Measurements from ENCODE around the gene LGALS14. TPM values are rescaled to one million over a fixed set of nuclear protein-coding genes. Genes with fewer than 3 reads are reported as not detected.

LGALS14 gene
- total RNA-seq, 6 experiments from 2014 or later = not detected

DNA sequence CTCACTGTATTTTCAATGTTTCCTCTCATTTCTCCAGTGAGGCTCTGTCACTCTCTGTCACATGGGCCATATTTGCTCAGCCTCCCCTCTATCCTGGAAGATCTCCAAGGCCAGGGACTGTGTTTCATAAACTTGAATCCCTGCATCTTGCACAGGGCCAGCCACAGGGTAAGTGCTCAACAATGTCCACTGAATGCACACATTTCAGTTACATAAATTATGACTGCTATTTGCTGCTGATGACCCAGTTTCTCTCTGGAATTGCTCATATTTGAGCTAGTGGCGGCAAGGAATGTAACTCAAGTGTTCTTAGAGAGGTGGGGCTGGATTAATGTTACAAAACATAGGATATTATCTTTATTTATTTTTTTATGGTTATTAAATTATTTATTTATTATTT is 27.4 kb downstream of the LGALS14 start:
- no peak overlapping the region for H3K27ac Mint-ChIP-seq
- no peak overlapping the region for H3K4me3 Mint-ChIP-seq
- no peaks in the 10 kb centered on the region for H3K36me3 Mint-ChIP-seq (ENCODE audit: low read depth)
- TF ChIP-seq, protein P1, sequence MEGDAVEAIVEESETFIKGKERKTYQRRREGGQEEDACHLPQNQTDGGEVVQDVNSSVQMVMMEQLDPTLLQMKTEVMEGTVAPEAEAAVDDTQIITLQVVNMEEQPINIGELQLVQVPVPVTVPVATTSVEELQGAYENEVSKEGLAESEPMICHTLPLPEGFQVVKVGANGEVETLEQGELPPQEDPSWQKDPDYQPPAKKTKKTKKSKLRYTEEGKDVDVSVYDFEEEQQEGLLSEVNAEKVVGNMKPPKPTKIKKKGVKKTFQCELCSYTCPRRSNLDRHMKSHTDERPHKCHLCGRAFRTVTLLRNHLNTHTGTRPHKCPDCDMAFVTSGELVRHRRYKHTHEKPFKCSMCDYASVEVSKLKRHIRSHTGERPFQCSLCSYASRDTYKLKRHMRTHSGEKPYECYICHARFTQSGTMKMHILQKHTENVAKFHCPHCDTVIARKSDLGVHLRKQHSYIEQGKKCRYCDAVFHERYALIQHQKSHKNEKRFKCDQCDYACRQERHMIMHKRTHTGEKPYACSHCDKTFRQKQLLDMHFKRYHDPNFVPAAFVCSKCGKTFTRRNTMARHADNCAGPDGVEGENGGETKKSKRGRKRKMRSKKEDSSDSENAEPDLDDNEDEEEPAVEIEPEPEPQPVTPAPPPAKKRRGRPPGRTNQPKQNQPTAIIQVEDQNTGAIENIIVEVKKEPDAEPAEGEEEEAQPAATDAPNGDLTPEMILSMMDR (IDR thresholded peaks at IDR 0.05) = no peak
- H3K9me3 Mint-ChIP-seq = no peaks in the 10 kb centered on the region
- DNase-seq = no peak
- peaks cover 8% of the 10 kb centered on the region for H3K27me3 Mint-ChIP-seq (ENCODE audit: insufficient read depth)
- H3K4me1 Mint-ChIP-seq (ENCODE audit: low read depth) = no peaks in the 10 kb centered on the region

DNA sequence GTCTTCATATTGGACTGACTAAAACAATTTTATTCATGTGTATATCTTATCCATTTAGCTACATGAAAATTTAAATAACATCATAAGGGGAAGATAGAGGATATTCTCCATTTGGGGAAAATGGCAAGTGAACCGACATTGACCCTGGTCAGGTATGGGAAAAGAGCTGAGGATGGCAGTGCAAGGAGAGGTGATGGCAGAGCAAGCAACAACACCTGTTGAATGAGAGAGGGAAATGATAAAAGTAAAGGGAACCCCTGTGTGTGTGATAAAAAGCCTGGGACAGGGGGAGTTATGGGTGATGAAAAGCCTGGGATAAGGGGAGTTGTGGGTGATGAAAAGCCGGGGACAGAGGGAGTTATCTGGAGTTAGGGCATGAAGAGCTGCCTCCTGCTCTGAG is 29.6 kb downstream of the LGALS14 start:
- TF ChIP-seq, protein P1 (IDR thresholded peaks at IDR 0.05) = no peak
- H3K27me3 Mint-ChIP-seq (ENCODE audit: insufficient read depth) = peaks cover 4% of the 10 kb centered on the region
- no peak overlapping the region for H3K27ac Mint-ChIP-seq
- no peak for DNase-seq
- no peaks in the 10 kb centered on the region for H3K4me1 Mint-ChIP-seq (ENCODE audit: low read depth)
- H3K9me3 Mint-ChIP-seq = no peaks in the 10 kb centered on the region
- no peaks in the 10 kb centered on the region for H3K36me3 Mint-ChIP-seq (ENCODE audit: low read depth)
- no peak overlapping the region for H3K4me3 Mint-ChIP-seq

DNA sequence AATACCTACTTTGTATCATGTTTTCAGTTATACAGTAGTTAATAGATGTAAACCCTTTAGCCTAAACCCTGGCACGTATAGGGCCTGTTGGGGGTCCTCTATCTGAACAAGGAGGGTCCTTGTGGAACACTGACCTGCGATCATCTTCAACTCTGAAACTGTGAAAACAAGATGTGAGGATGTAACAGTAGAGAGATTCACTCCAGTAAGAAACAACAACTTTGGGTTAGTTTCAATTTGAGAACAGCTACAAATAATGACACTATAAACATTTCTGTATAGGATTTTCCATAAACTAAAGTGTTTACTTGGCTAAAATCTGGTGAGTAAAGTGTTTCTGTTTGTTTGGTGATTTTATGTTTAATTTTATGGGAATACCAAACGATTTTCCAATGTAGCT is 31.4 kb downstream of the LGALS14 start:
- Mint-ChIP-seq H3K4me1 (ENCODE audit: low read depth) (no peaks in the 10 kb centered on the region), H3K4me3 (no peak overlapping the region), H3K27ac (no peak overlapping the region), H3K36me3 (ENCODE audit: low read depth) (no peaks in the 10 kb centered on the region), H3K9me3 (no peaks in the 10 kb centered on the region), H3K27me3 (ENCODE audit: insufficient read depth) (peaks cover 4% of the 10 kb centered on the region)
- TF ChIP-seq, protein P1 (IDR thresholded peaks at IDR 0.05) = no peak
- DNase-seq = no peak

DNA sequence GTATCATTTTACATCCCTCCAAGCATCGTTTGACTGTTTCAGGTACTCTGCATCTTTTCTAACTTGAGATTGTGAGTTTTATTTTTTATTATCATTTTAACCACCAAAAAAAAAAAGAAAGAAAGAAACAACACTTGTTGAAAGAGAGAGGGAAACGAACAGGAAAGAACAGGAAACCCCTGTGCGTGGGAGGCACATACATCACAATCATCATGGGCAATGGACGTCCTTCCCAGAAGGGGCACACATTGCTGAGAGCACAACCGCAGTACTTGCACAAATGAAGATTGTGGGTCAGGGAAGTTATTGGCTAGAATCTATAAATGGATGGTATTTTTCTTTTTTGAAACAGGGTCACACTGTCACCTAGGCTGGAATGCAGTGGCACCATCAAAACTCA is 31.8 kb downstream of the LGALS14 start:
- Mint-ChIP-seq H3K4me3 (no peak overlapping the region), H3K4me1 (ENCODE audit: low read depth) (no peaks in the 10 kb centered on the region), H3K27ac (no peak overlapping the region), H3K27me3 (ENCODE audit: insufficient read depth) (peaks cover 4% of the 10 kb centered on the region), H3K9me3 (no peaks in the 10 kb centered on the region), H3K36me3 (ENCODE audit: low read depth) (no peaks in the 10 kb centered on the region)
- DNase-seq = no peak
- TF ChIP-seq, protein P1 (IDR thresholded peaks at IDR 0.05) = no peak

DNA sequence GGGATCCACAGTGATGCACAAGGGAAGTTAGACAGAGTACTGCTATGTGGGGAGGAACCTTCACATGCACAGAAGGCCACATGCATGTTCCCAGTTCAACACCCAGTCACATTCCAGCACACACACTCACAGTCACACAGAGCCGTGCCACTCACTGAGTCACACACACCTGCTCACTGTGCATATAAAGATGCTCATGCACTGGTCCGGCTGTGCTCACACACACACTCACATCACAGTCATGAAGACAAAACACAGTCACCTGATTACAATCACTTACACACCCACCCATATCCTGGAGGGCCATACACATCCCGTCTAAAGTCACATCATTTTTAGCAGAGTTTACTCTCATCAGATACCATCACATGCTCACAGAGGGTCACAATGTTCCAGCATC is 33.1 kb downstream of the LGALS14 start:
- no peak overlapping the region for H3K4me3 Mint-ChIP-seq
- no peaks in the 10 kb centered on the region for H3K36me3 Mint-ChIP-seq (ENCODE audit: low read depth)
- TF ChIP-seq, protein P1 (IDR thresholded peaks at IDR 0.05) = no peak
- no peak overlapping the region for H3K27ac Mint-ChIP-seq
- H3K4me1 Mint-ChIP-seq (ENCODE audit: low read depth) = no peaks in the 10 kb centered on the region
- no peaks in the 10 kb centered on the region for H3K9me3 Mint-ChIP-seq
- DNase-seq = no peak
- peaks cover 2% of the 10 kb centered on the region for H3K27me3 Mint-ChIP-seq (ENCODE audit: insufficient read depth)

DNA sequence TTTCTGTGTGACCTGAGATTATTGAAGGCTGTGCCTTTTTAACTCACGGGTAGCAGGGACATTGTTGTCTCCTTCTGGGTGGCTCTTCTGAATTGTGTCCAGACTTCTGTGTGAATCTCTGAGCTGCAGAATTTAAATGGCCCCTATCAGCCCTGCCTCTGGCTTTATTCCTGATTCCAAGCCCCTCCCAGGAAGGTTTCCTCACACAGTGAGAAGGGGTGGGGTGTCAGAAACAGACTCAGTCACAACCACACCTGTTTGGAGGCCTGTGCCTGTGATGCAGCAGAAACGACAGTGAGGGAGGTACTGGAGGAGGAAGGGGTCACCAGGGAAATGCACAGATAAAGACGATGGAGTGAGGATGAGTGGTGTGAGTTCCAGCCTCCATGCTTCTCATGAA is 33.6 kb downstream of the LGALS14 start, which contains the start of gene CLC:
Gene CLC (minus strand): TSS at position 139 of the 400 bp plus-strand sequence. CDS start 77 bp downstream, at position 62.
- Mint-ChIP-seq H3K4me1 (ENCODE audit: low read depth) (no peaks in the 10 kb centered on the region), H3K27ac (no peak within 1 kb of the TSS), H3K4me3 (no peak within 1 kb of the TSS), H3K9me3 (no peaks in the 10 kb centered on the region), H3K27me3 (ENCODE audit: insufficient read depth) (peaks cover 2% of the 10 kb centered on the region), H3K36me3 (ENCODE audit: low read depth) (no peaks in the 10 kb centered on the region)
- DNase-seq = no peak
- TF ChIP-seq, protein P1 (IDR thresholded peaks at IDR 0.05) = no peak
